GM12875 (cell line): ENCODE data around the gene POP7.

ENCODE experiments used
- H3K4me3 ChIP-seq: one replicate; pipeline ENCODE4 v1.5.1; 2011; ENCODE audit warnings: low read depth, low read length, control low read depth
- CTCF ChIP-seq: IDR thresholded peaks from 2 replicates; pipeline ENCODE4 v1.5.1; 2011; ENCODE audit warnings: low read depth, mild to moderate bottlenecking, control low read depth, inconsistent platforms, low read length, moderate library complexity, borderline replicate concordance; ENCODE audit not compliant: insufficient read depth

The POP7 gene

GRCh38 chr7:100685049-100685605, 20.8 kb upstream of the POP7 start:
- H3K4me3 ChIP-seq: no peak overlapping the region
- no peak for TF ChIP-seq CTCF

DNA sequence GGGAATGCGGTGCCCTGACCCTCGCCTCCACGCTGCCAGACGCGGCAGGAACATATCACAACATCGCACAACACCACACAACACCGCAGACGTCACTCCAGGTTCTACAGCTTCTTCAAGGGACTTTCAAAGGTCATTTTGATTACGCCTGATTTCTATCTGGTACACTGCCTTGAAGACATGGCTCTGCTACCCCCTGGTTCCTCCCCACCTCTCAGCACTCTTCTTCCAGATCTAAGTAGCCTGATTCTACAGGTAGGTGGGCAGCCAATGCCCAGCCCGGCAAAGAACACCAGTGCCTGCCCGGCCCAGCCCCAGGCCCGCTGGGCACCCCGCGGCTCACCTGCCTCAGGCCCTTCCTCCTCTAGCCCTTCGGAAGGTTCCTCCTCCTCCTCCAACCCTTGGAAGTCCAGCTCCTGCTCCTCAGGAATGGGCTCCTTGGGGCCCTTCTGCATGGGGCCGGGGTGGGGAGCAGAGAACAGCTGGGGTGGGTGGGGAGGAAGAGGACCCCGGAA, 20.2 kb upstream of the POP7 start:
- no peak for TF ChIP-seq CTCF

DNA sequence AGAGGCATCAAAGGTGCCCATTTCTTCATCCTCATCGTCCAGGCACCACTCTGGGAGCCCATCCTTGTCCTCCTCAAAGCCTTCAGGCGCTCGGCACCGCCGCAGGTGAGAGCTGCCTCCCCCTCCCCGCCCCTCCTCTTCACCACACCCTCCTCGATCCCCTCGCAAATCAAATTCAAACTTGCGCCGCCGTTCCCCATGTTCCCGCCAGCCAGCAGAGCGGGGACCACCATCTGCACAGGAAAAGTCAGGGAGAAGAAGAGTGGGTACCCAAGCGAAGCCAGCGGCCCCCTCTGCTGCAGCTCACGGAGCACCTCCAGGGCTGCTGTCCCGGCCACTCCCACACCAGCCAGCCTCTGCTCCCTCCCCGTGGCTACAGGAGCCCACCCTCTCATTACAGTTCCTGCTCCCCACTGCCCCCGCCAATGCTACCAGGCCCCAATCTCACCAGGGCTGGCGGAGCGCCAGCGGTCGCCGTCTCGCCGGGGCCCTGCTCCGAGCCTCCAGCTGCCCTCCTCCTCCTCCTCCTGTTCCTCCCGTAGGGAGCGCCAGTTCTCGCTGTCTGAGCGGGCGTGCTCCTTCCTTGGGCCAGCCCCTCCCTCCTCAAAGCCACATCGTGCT, 19.6 kb upstream of the POP7 start:
- no peak for TF ChIP-seq CTCF
- H3K4me3 ChIP-seq: no peak overlapping the region

More for the DNA sequence above, 20.2 kb upstream of the POP7 start:
- no peak overlapping the region for H3K4me3 ChIP-seq

DNA sequence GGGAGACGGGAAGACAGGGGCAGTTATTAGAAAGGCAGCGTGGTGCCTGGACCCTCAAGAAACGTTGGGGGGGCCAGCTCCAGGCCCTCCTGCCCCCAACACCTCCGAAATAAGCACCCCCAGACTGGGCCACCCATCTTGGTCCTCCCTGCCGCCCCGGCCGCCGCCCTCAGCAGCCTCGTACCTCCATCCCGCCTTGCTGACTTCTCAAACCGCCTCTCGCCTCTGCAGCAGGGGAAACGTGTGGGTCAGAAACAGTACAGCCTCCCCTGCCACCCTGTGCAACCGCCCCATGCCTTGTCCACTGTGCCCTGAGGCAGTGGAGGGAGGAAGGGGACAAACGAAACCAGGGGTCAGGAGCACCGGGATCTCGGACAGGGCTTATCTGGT, 19.1 kb upstream of the POP7 start:
- H3K4me3 ChIP-seq: no peak overlapping the region
- no peak for TF ChIP-seq CTCF

- TF ChIP-seq CTCF: no peak
- no peak overlapping the region for H3K4me3 ChIP-seq
Observed at GRCh38 chr7:100687261-100687660, 18.7 kb upstream of the POP7 start.

- no peak overlapping the region for H3K4me3 ChIP-seq
- TF ChIP-seq CTCF: no peak
Observed at GRCh38 chr7:100687751-100688300, 18.1 kb upstream of the POP7 start.

- TF ChIP-seq CTCF: no peak
- no peak overlapping the region for H3K4me3 ChIP-seq
Observed at GRCh38 chr7:100688326-100688860, 17.5 kb upstream of the POP7 start.
